GM23248 (cell line): ENCODE results near the gene PCYT2. TPM values are rescaled to one million over a fixed set of nuclear protein-coding genes. Genes with fewer than 3 reads are reported as not detected.

Experiments
- DNase-seq: peaks from one replicate; pipeline ENCODE4 v3.0.0-alpha.2; 2015
- H2AFZ ChIP-seq: fragments of 200-600 bp; sonication (generic); 2 replicates; pipeline ENCODE4 v1.6.1; 2016; ENCODE audit warnings: antibody characterized with exemption
- H3F3A ChIP-seq: fragments of 200-600 bp; sonication (generic); 2 replicates; pipeline ENCODE4 v1.6.1; 2016; ENCODE audit warnings: mild to moderate bottlenecking, antibody characterized with exemption, mixed run types; ENCODE audit not compliant: insufficient read depth
- H3K27ac ChIP-seq: fragments of 200-600 bp; sonication (generic); 2 replicates; pipeline ENCODE4 v1.5.1; 2016; ENCODE audit warnings: mild to moderate bottlenecking
- H3K27me3 ChIP-seq: fragments of 200-600 bp; sonication (generic); replicated peaks from 2 replicates; pipeline ENCODE4 v1.6.1; 2016; ENCODE audit warnings: mild to moderate bottlenecking; ENCODE audit not compliant: insufficient read depth
- H3K36me3 ChIP-seq: fragments of 200-600 bp; sonication (generic); 2 replicates; pipeline ENCODE4 v1.6.1; 2016; ENCODE audit warnings: low read depth, mild to moderate bottlenecking
- H3K4me1 ChIP-seq: fragments of 200-600 bp; sonication (generic); 2 replicates; pipeline ENCODE4 v1.6.1; 2016; ENCODE audit warnings: mild to moderate bottlenecking; ENCODE audit not compliant: insufficient read depth
- H3K4me2 ChIP-seq: fragments of 200-600 bp; sonication (generic); one replicate; pipeline ENCODE4 v1.6.1; 2016; ENCODE audit warnings: mild to moderate bottlenecking; ENCODE audit not compliant: unreplicated experiment
- H3K4me3 ChIP-seq: fragments of 200-600 bp; sonication (generic); 2 replicates; pipeline ENCODE4 v1.5.1; 2016; ENCODE audit warnings: mild to moderate bottlenecking
- H3K79me2 ChIP-seq: fragments of 200-600 bp; sonication (generic); 2 replicates; pipeline ENCODE4 v1.6.1; 2016; ENCODE audit warnings: mild to moderate bottlenecking; ENCODE audit not compliant: insufficient read depth
- H3K9ac ChIP-seq: fragments of 200-600 bp; sonication (generic); 2 replicates; pipeline ENCODE4 v1.6.1; 2016; ENCODE audit warnings: mild to moderate bottlenecking
- H3K9me2 ChIP-seq: fragments of 200-600 bp; sonication (generic); 2 replicates; pipeline ENCODE4 v1.6.1; 2016; ENCODE audit warnings: mixed run types, mild to moderate bottlenecking, moderate library complexity; ENCODE audit not compliant: insufficient read depth
- H3K9me3 ChIP-seq: fragments of 200-600 bp; sonication (generic); one replicate; pipeline ENCODE4 v1.6.1; 2017; ENCODE audit warnings: low read depth
- H4K20me1 ChIP-seq: fragments of 200-600 bp; sonication (generic); 2 replicates; pipeline ENCODE4 v1.6.0; 2016; ENCODE audit not compliant: insufficient read depth
- EZH2 ChIP-seq: fragments of 200-600 bp; sonication (generic); IDR thresholded peaks from 2 replicates; pipeline ENCODE4 v1.6.1; 2018; ENCODE audit warnings: antibody characterized with exemption, mild to moderate bottlenecking; ENCODE audit not compliant: insufficient read depth, poor library complexity, severe bottlenecking
- EZH2phosphoT487 ChIP-seq: fragments of 200-600 bp; sonication (generic); IDR thresholded peaks from 2 replicates; pipeline ENCODE4 v1.6.1; 2018; ENCODE audit warnings: antibody characterized with exemption, moderate library complexity, mild to moderate bottlenecking, low read depth; ENCODE audit not compliant: insufficient read depth
- WGBS, 2 experiments: methylation state at CpG; one replicate each; pipeline ENCODE4 v1.1.6; 2015 to 2017; ENCODE audit warnings: low lambda C conversion rate in 2 of 2, low coverage in 1 of 2; ENCODE audit errors: missing lambda C conversion rate in 2 of 2; 5-methylcytosine and 5-hydroxymethylcytosine counted together
- in situ Hi-C: fragments of 300-500 bp; cut with MboI; formaldehyde crosslinking; loops from 2 replicates; pipeline ENCODE4 v1.15.0; 2020
- polyA plus RNA-seq: library from polyadenylated mRNA; unstranded; fragments of >200 nt; fragmentation: Nextera tagmentation; extraction: Ambion mirVana; gene quantifications from 2 replicates; pipeline ENCODE4 v1.2.1, GENCODE V29; 2016
- total RNA-seq: library from RNA; depleted of rRNA; stranded (reverse); fragments of >200 nt; shearing (Covaris generic); gene quantifications from 2 replicates; pipeline ENCODE4 v1.2.3, GENCODE V29; 2014

Gene PCYT2
- total and polyA plus RNA-seq, 2 experiments from 2014 or later = 25.6 to 36.9 TPM

- H3K9ac ChIP-seq = peak overlapping the region; percentile 75
- peak; percentile 99 for DNase-seq
- H3K36me3 ChIP-seq = peaks cover 4% of the 10 kb centered on the region; the same call in 1 of the 2 replicates
- TF ChIP-seq EZH2 (no peak), EZH2phosphoT487 (no peak)
- 20 to 22% methylated on average over 19 of the region's 19 CpGs for WGBS, 2 experiments
- H3K9me3 ChIP-seq = no peaks in the 10 kb centered on the region
- H3F3A ChIP-seq = peaks cover 47% of the 10 kb centered on the region
- H3K4me3 ChIP-seq = 0 out of 2 replicates have a peak overlapping the region, but pooled peaks have one; percentile 22
- H3K9me2 ChIP-seq = no peaks in the 10 kb centered on the region
- peaks cover 20% of the 10 kb centered on the region for H3K4me1 ChIP-seq
- no peak overlapping the region for H2AFZ ChIP-seq
- in situ Hi-C loops = no loop called here
- peak overlapping the region; percentile 96 for H3K27ac ChIP-seq
- H4K20me1 ChIP-seq = no peaks in the 10 kb centered on the region
- no peaks in the 10 kb centered on the region for H3K27me3 ChIP-seq
- peak overlapping the region; percentile 63 for H3K4me2 ChIP-seq
- H3K79me2 ChIP-seq = peaks cover 20% of the 10 kb centered on the region
Observed at GRCh38 chr17:81898029-81898866, 13.0 kb downstream of the PCYT2 start.

- peaks cover 42% of the 10 kb centered on the region for H3K79me2 ChIP-seq
- WGBS, 2 experiments = 90% methylated on average over 11 of the region's 11 CpGs
- H4K20me1 ChIP-seq = no peaks in the 10 kb centered on the region
Observed at GRCh38 chr17:81895400-81895799, 15.8 kb downstream of the PCYT2 start.

DNA sequence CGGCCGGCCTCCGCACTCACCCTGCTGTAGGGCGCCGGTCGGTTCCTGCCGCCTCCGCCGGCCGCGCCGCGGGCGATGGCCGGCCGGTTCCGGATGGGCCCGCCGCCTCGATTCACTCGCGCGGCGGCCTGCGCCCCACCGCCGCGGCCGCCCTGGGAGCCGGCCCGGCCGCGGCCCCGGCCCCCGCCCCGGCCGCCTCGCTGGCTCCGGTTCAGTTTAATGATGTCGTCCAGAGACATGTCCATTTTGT is 20.0 kb downstream of the PCYT2 start:
- H3K27ac ChIP-seq = peak overlapping the region; percentile 64
- no peak for TF ChIP-seq EZH2phosphoT487
- no peak for TF ChIP-seq EZH2
- in situ Hi-C loops = no loop called here
- H4K20me1 ChIP-seq = no peaks in the 10 kb centered on the region; the same call in 1 of the 2 replicates
- H3K9me3 ChIP-seq = no peaks in the 10 kb centered on the region
- peaks cover 40% of the 10 kb centered on the region for H3K36me3 ChIP-seq
- no peak overlapping the region for H2AFZ ChIP-seq
- DNase-seq = no peak
- H3K4me3 ChIP-seq = peak overlapping the region; percentile 89
- no peaks in the 10 kb centered on the region for H3K27me3 ChIP-seq
- H3K4me2 ChIP-seq = no peak overlapping the region
- 2 to 3% methylated on average over 6 to 40 of the region's 40 CpGs for WGBS, 2 experiments
- H3K79me2 ChIP-seq = peaks cover 80% of the 10 kb centered on the region
- H3K9me2 ChIP-seq = no peaks in the 10 kb centered on the region
- peak overlapping the region; percentile 86 for H3K9ac ChIP-seq
- H3K4me1 ChIP-seq = peaks cover 17% of the 10 kb centered on the region
- H3F3A ChIP-seq = peaks cover 23% of the 10 kb centered on the region

More at GRCh38 chr17:81895400-81895799, 15.8 kb downstream of the PCYT2 start:
- in situ Hi-C loops = no loop called here
- Histone ChIP-seq H2AFZ (no peak overlapping the region), H3F3A (peaks cover 46% of the 10 kb centered on the region), H3K9ac (no peak overlapping the region), H3K9me2 (no peaks in the 10 kb centered on the region), H3K4me3 (no peak overlapping the region), H3K4me2 (no peak overlapping the region), H3K27me3 (no peaks in the 10 kb centered on the region), H3K36me3 (peaks cover 4% of the 10 kb centered on the region; the same call in 1 of the 2 replicates), H3K9me3 (no peaks in the 10 kb centered on the region), H3K4me1 (peaks cover 26% of the 10 kb centered on the region), H3K27ac (no peak overlapping the region)
- TF ChIP-seq EZH2 (no peak), EZH2phosphoT487 (no peak)
- DNase-seq = no peak

- Histone ChIP-seq H2AFZ (no peak overlapping the region), H3K9ac (peak overlapping the region; percentile 86), H3K79me2 (peaks cover 84% of the 10 kb centered on the region), H3K4me1 (peaks cover 17% of the 10 kb centered on the region), H3K4me3 (peak overlapping the region; percentile 89), H3K9me2 (no peaks in the 10 kb centered on the region), H3K36me3 (peaks cover 37% of the 10 kb centered on the region), H3K4me2 (peak overlapping the region; percentile 74), H3K27me3 (no peaks in the 10 kb centered on the region), H3K9me3 (no peaks in the 10 kb centered on the region), H3K27ac (peak overlapping the region; percentile 64), H4K20me1 (no peaks in the 10 kb centered on the region; the same call in 1 of the 2 replicates), H3F3A (peaks cover 18% of the 10 kb centered on the region)
- WGBS, 2 experiments = 5 to 8% methylated on average over 48 to 69 of the region's 69 CpGs
- in situ Hi-C loops = no loop called here
- peak; percentile 58 for DNase-seq
- TF ChIP-seq EZH2 = no peak
- no peak for TF ChIP-seq EZH2phosphoT487
Observed at GRCh38 chr17:81890447-81891302, 20.5 kb downstream of the PCYT2 start.
